Mucosa of descending colon (tissue), 3 donors: Measurements from ENCODE around the gene GPR156. TPM values are rescaled to one million over a fixed set of nuclear protein-coding genes. Genes with fewer than 3 reads are reported as not detected.
A peak's percentile ranks its signal among the peaks of the same experiment; 100 is the strongest.

Source experiments
- ATAC-seq: fragments of 200-7000 bp; cut with Tn5 transposase; one replicate; pipeline ENCODE4 v1.9.1; 2020; ENCODE audit warnings: mild to moderate bottlenecking, moderate library complexity
- DNase-seq, 3 donors: peaks; one replicate each; pipeline ENCODE4 v3.0.0-alpha.2; 2020
- H3K36me3 ChIP-seq: fragments of 200-600 bp; one replicate; pipeline ENCODE4 v1.8.0; 2021; ENCODE audit warnings: low read depth, mild to moderate bottlenecking
- H3K4me1 ChIP-seq: fragments of 200-600 bp; one replicate; pipeline ENCODE4 v1.8.0; 2021; ENCODE audit warnings: low read depth, mild to moderate bottlenecking
- H3K4me3 ChIP-seq: fragments of 200-600 bp; one replicate; pipeline ENCODE4 v1.8.0; 2021; ENCODE audit warnings: mild to moderate bottlenecking
- H3K9me3 ChIP-seq: fragments of 200-600 bp; one replicate; pipeline ENCODE4 v1.8.0; 2021; ENCODE audit warnings: mild to moderate bottlenecking
- intact Hi-C, 2 donors: fragments of 100-400 bp; cut with DNase I in 1 of 2; cut with micrococcal nuclease in 1 of 2; formaldehyde crosslinking; loops; one replicate each; pipeline versions ENCODE4 v1.11.0 to v1.11.1; 2022; cut with DNase I, micrococcal nuclease
- total RNA-seq, 3 donors: library from RNA; stranded (reverse); fragmentation: NEBNext Ultra II Directional in 2 of 3; extraction: Animal tissue kit (Norgen Biotek cat#: 25700) in 2 of 3; gene quantifications; one replicate each; pipeline versions ENCODE4 v1.2.1 to v1.2.4, GENCODE V29; 2021 to 2023
- TF ChIP-seq, protein P1 (sequence below): fragments of 200-600 bp; IDR thresholded peaks from one replicate; pipeline ENCODE4 v1.8.0; 2022; ENCODE audit warnings: antibody characterized with exemption, mild to moderate bottlenecking
- donor health status: DM: no; HTN: no; CAD: no; lungs with moderate emphysema.
- donor health status: DM: no; HTN: no; CAD: no.
- donor health status: DM: no; HTN: yes; CAD: no.

GPR156 gene
- total RNA-seq, 3 donors from 2014 or later: 0.34 to 2.7 TPM; not detected in 1

DNA sequence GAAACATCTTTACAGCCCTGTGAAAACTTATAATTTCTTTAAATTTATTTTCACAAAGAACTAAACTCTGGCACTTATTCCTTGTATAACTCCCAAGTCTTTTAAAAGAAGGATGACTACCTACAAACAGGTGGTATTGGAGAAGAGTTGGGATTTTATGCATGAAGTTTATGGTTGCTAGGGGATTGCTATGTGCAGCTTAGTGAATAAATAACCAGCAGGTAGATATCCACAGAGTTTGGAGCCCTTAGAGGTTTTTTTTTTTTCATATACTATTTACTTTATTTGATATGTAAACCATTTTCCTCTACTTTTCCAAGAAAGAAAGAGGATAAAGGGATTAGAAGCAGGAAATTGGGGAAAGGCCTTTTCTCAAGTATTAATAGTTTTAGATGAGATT, 91.5 kb downstream of the GPR156 start:
- Histone ChIP-seq H3K4me3 (no peak overlapping the region), H3K36me3 (no peaks in the 10 kb centered on the region), H3K4me1 (no peaks in the 10 kb centered on the region), H3K9me3 (no peaks in the 10 kb centered on the region)
- intact Hi-C loops: loop anchor here in 1 of 2 donors (10.0 kb wide), 1 partner anchor 299 kb away; no protein-coding TSS in a partner anchor
- ATAC-seq (no peak), DNase-seq (no peak)
- TF ChIP-seq, protein P1, sequence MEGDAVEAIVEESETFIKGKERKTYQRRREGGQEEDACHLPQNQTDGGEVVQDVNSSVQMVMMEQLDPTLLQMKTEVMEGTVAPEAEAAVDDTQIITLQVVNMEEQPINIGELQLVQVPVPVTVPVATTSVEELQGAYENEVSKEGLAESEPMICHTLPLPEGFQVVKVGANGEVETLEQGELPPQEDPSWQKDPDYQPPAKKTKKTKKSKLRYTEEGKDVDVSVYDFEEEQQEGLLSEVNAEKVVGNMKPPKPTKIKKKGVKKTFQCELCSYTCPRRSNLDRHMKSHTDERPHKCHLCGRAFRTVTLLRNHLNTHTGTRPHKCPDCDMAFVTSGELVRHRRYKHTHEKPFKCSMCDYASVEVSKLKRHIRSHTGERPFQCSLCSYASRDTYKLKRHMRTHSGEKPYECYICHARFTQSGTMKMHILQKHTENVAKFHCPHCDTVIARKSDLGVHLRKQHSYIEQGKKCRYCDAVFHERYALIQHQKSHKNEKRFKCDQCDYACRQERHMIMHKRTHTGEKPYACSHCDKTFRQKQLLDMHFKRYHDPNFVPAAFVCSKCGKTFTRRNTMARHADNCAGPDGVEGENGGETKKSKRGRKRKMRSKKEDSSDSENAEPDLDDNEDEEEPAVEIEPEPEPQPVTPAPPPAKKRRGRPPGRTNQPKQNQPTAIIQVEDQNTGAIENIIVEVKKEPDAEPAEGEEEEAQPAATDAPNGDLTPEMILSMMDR: no peak

DNA sequence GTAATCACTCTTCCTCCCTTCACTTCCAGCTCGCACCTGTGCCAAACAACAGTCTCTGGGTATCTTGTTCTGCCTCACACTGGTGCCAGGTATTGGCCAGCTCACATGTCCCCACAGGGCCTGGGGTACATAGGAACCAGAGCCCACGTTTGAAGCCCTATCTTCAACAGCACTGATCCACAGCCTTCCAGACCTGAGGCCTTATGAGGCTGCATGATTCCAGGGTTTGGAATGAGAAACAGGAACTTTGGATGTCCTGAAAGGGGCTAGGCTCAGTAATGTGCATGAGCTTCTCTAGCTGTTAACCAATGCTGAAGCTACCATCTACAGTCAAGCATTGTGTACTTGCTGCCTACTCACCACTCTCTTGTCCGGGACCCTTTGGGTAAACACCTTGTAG, 92.4 kb downstream of the GPR156 start:
- intact Hi-C loops: loop anchor here in 1 of 2 donors (10.0 kb wide), 1 partner anchor 298 kb away; no protein-coding TSS in a partner anchor

DNA sequence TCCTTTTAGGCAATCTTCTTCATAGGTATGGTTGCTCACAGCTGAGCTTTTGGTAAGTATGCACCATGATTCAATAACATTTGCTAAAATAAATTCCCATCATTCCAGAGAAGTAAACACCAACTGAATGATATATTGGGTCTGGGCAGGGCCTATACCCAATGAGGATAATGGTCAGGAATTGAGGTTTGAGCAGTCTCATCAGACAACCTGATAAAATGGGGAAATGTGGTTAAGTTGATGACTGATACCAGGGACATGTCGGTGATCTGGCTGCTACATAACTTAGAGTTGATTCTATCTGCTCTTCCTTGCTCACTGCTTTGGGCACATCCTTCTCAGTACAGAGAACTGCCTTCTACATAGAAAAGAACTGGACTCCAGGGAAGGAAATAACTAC, 92.9 kb downstream of the GPR156 start:
- Histone ChIP-seq H3K36me3 (no peaks in the 10 kb centered on the region), H3K4me1 (no peaks in the 10 kb centered on the region), H3K4me3 (no peak overlapping the region), H3K9me3 (no peaks in the 10 kb centered on the region)
- TF ChIP-seq, protein P1: no peak
- DNase-seq: no peak
- intact Hi-C loops: loop anchor here in 1 of 2 donors (10.0 kb wide), 1 partner anchor 297 kb away; no protein-coding TSS in a partner anchor
- ATAC-seq: no peak

More for the DNA sequence above, 92.4 kb downstream of the GPR156 start:
- DNase-seq (no peak), ATAC-seq (no peak)
- TF ChIP-seq, protein P1: no peak
- no peaks in the 10 kb centered on the region for H3K36me3 ChIP-seq
- H3K9me3 ChIP-seq: no peaks in the 10 kb centered on the region
- H3K4me3 ChIP-seq: no peak overlapping the region
- no peaks in the 10 kb centered on the region for H3K4me1 ChIP-seq

DNA sequence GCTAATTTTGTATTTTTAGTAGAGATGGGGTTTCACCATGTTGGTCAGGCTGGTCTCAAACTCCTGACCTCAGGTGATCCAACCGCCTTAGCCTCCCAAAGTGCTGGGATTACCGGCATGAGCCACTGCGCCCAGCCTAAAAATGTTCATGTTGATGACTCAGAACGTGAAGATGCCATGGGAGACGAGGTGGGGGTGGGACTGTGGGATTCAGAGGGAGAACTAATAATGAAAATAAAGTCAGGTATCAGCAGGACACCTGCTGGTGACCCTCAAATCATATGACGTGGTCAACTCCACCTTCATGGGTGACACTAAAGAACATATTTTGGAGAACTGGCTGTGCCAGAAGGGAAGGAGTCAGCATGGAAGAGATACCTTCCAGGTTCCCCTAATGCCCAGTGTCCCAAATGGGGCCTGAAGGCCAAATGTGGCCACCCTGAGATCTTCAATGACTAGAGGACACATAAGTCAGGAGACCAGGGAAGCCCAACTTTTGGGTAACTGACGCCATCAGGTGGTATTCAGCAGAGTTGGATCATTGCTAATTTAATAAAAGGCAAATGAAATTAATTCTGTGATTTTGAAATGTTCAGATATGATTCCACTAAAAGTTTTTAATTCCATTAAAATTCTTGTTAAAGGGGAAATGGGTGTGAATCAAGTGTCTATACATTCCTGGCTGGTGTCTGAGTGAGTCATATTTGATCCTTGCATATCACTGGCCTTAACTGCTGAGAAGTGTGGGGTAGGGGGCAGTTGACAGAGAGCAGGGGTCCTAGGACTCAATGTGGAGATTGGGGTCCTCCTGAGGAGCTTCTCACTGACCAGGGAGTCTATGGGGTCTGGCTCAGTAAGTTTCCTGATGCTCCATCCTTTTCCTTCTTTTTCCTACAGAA, 102.2 kb downstream of the GPR156 start:
- H3K36me3 ChIP-seq: no peaks in the 10 kb centered on the region
- H3K4me3 ChIP-seq: no peak overlapping the region
- DNase-seq (peak in 1 of 3 donors; percentile 35), ATAC-seq (no peak)
- no peaks in the 10 kb centered on the region for H3K4me1 ChIP-seq
- TF ChIP-seq, protein P1: no peak
- H3K9me3 ChIP-seq: no peaks in the 10 kb centered on the region
- intact Hi-C loops: no loop called here

DNA sequence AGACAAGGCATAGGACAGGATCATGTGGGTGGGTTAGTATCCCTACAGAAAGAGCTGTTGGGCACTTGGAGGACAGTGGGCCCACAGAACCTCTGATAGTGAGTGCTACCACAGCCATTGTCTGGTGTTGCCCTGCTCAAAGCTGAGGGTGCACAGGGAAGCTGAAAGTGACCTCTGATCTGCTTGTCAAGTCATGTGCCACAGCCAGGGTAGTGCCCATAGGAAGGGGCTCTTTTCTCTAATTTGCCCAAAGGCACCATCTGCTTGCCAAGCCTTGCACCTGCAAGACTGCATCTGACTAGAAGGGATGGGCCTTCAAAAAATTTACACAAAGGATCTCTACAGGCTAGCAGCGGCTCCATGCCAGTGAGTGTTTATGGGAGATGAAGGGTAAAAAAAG, 103.4 kb downstream of the GPR156 start:
- TF ChIP-seq, protein P1: no peak
- ATAC-seq (peak; percentile 46), DNase-seq (peak in 1 of 3 donors; percentile 11)
- Histone ChIP-seq H3K4me1 (no peaks in the 10 kb centered on the region), H3K4me3 (no peak overlapping the region), H3K9me3 (no peaks in the 10 kb centered on the region), H3K36me3 (no peaks in the 10 kb centered on the region)
- intact Hi-C loops: no loop called here
